HG02885 (cell line): Measurements from ENCODE around the gene IL17D.
"Not testable (repeated sequence)": the region's sequence is repeated elsewhere in the genome, so short reads cannot be mapped to it uniquely, and the experiment has no call there.

Experiments used
- ATAC-seq: cut with Tn5 transposase; IDR thresholded peaks from one replicate; pipeline ENCODE4 v1.9.1; 2021; ENCODE audit warnings: mild to moderate bottlenecking; ENCODE audit not compliant: unreplicated experiment, poor library complexity

The IL17D gene, protein sequence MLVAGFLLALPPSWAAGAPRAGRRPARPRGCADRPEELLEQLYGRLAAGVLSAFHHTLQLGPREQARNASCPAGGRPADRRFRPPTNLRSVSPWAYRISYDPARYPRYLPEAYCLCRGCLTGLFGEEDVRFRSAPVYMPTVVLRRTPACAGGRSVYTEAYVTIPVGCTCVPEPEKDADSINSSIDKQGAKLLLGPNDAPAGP

GRCh38 chr13:20702915-20703779 lies at the start of gene IL17D:
Gene IL17D, plus strand, starts transcription at chr13:20703699. Its CDS starts 303 bp downstream, at chr13:20704002.
- ATAC-seq = peak; percentile 39

DNA sequence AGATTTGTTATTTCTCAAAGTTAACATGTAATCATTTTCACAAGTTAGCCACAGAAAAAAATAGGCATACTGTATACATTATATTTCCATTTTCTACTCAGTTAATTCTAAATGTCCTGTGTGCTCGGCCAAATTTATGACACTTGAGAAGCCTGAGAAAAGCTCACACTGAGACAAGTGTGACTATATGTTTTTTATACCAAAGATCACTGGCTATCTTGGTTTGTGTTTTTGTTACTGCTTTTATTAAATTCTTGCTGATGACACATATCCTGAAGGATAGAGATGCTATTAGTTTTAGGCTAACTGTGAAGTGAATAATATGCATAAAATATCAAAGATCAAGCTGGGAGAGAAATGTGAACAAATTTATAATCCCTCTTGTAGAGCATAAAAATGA lies 49.3 kb upstream of the IL17D start:
- ATAC-seq = no peak

GRCh38 chr13:20658451-20659040 lies 45.0 kb upstream of the IL17D start:
- no peak for ATAC-seq

GRCh38 chr13:20664351-20664750 lies 39.1 kb upstream of the IL17D start:
- ATAC-seq = no peak

DNA sequence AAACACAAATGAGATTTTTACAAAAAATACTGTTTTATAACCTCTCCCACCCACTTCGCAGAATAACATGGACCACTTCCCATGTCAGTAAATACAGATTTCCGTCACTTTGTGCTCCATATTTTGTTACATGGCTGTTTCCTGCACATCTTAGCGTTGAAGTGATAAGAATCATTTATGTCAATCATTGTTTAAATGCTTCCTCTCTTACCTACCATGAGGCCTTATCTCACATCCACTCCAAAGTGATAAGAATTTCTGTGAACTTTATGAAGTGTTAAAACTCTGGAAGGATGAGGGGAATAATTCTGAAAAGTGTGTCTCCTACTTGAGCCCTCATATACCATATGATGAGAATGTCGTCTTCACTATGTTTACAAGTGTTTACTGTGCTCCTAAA lies 36.6 kb upstream of the IL17D start:
- no peak for ATAC-seq

DNA sequence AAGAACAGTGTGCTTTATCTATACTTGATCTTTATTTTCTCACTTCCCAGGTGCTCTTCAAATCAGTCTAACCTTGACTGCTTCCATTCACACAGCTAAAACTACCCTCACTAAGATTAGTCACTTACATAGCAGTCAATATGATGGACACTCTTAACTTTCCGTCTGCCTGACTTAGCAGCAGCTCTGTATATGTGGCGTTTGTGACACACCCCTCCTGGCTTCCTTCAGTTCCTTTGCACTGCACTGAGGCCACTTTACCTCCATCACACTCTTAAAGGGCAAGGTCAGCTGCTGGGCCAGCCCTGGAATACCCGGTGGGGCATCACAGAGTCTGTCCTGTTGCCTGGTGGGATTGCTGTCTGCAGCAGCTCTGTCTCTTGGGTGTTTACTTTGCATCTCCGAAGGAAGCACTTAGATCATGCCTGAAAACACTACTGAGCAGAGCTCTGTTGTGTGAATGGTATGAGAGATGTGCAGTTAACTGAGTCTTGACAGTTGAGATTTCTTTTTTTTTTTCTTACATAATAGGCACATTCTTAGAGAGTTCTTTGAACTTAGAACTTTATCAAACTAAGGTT lies 35.6 kb upstream of the IL17D start:
- no peak for ATAC-seq

- ATAC-seq = no peak
Observed at GRCh38 chr13:20669162-20669561, 34.3 kb upstream of the IL17D start.

DNA sequence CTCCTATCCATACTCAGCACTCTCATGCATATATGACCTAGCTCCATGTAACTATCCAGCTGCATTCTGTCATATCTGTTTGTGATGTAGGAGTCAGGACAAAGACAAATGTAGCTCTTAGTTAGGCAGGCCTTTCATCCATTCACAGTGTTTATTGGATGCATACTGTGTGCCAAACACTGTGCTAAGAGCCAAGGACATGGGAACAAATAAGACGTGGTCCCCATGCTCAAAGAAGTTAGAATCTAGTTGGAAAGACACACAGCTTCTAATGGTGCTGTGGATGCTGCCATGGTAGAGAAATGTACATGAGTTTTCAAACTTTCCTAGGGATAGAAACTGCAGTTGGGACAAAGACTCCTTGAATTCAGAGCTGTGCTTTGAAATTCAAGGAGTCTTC lies 31.7 kb upstream of the IL17D start:
- no peak for ATAC-seq

DNA sequence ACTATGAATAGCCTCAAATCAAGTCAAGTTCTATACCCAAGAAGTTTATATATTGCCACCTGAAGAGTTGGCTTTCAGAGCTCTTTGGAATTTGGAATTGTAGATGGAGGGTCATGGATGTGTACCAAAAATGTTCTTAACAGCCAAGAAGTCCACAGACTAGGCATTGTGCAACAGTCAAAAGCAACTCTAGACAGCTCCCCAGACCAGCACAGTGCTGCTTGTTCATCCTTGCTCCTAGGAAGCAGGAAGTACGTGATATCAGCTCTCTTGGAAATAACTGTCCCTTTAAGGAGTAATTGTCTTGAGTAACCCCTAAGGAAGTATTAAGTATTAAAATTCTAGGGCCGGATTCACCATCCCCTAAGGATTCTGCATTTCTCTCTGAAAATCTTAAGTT lies 30.7 kb upstream of the IL17D start:
- no peak for ATAC-seq

- ATAC-seq = no peak
Observed at GRCh38 chr13:20673715-20674114, 29.8 kb upstream of the IL17D start.

GRCh38 chr13:20676213-20676612 lies 27.3 kb upstream of the IL17D start:
- ATAC-seq = no peak

GRCh38 chr13:20678606-20679005 lies 24.9 kb upstream of the IL17D start:
- not testable (repeated sequence) for ATAC-seq

GRCh38 chr13:20679879-20680278 lies 23.6 kb upstream of the IL17D start:
- ATAC-seq = no peak

DNA sequence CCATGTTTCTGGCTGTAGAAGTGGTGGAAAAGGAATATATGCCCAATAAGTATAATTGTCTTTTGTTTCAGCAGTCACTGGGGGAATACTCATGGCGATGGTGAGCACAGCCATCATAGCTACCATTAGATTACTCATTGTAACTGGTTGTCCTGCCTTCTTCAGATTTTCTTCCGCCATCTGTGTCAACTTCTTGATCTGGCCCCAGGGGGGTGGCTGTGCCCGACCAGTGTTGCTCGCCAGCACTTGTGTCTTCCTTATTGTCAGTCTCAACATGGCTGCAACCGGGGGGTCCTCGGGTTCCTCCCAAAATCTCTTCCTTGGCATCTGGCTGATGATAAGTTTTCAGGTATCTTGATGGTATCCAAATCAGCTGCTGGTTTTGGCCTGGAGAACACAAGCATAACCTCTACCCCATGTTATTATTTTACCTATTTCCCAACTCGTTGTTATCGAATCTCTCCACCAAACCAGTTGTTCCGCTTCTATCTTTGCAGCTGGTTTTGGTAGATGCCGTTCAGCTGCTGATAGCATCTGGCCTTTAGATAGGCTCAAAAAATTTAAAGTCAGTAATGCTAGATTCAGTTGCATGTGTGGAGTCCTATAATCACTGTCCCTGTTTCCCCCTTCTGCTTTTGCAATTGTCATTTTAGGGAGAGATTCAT lies 23.0 kb upstream of the IL17D start:
- no peak for ATAC-seq

DNA sequence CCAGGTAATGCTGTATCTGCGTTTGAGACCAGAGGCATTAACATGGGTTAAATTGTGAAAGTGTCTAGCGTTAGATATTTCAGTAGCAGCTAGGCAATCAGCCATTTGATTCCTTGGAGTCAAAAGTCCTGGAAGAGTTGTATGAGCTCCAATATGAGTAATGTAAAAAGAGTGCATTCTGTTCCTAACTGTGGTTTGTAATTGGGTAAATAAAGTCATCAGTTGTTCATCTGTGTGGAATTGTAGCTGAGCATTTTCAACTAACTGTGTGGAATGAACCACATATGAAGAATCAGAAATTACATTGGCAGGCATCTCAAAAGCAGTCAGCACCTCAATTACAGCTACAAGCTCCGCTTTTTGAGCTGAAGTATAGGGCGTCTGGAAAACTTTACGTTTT lies 22.0 kb upstream of the IL17D start:
- not testable (repeated sequence) for ATAC-seq

DNA sequence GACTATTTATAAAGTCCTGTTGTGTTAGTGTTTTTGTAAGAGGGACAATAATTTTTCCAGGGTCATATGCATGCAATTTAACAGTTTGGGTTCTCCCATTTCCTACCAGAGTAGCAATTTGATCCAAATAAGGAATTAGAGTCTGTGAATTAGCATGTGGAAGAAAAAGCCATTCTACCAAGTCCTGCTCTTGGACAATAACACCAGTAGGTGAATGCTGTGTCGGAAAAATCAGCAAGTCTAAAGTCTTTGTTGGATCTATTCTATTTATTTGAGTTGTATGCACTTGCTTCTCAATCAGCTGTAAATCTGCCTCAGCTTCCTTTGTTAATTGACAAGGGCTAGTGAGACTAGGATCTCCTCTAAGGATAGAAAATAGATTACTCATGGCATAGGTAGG lies 21.4 kb upstream of the IL17D start:
- ATAC-seq = no peak

DNA sequence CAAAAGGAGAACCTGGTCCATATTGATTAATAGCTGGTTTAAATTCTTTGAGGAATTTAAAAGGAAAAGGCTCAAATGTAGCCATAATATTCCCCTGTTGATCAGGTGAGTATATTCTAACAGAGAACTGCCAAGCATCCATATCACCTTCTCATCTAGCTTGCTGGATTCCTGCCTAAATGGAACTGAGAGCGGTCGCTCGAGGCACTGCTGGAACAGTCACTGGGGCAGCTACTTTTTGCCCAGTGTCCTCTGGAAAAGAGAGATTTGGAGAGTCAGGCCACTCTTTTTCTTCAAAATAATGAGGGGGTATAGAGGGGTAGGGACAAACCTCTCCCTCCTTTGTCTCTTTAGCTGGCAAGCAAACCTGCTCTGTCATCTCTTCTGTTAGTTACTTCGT lies 19.5 kb upstream of the IL17D start:
- ATAC-seq = no peak

DNA sequence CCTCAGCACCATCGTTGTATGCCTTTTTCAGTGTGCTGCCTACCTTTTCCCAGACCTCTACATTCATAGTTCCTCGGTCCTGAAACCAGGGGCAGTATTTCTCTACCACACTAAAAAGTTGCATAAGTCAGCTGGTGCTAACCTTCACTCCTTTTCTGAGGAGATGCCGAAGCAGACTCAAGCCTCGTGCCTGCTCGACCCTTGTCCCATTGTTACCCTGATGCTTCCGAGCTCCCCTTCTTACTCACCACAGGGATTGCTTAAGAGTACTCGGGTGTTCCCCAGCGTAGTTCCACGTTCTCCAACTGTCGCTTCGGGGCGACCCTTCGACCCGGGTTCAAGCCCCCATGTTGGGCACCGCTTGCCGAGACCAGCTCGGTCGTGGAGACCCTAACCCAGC lies 19.0 kb upstream of the IL17D start:
- no peak for ATAC-seq

DNA sequence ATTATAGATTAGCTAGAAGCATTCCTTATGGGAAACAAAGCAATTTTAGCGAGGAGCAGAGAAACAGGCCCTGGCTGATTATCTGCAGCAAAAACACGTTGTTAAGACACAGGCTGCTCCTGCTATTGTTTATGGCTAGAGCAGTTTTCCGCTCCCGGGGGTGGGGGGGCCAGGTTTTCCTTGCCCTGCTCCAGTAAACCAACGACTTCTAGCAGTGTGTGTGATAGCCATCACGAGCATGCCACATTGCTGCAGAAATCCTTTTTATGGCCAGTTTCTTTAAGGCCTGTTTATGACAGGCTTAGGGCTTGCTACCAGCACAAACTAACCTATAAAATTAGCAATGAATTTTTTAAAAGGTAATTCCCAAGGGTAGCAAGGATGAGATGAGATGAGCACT lies 18.4 kb upstream of the IL17D start:
- no peak for ATAC-seq

GRCh38 chr13:20686167-20686566 lies 17.3 kb upstream of the IL17D start:
- ATAC-seq = no peak
